ENCODE results near the gene SEC22C.

The SEC22C gene

DNA sequence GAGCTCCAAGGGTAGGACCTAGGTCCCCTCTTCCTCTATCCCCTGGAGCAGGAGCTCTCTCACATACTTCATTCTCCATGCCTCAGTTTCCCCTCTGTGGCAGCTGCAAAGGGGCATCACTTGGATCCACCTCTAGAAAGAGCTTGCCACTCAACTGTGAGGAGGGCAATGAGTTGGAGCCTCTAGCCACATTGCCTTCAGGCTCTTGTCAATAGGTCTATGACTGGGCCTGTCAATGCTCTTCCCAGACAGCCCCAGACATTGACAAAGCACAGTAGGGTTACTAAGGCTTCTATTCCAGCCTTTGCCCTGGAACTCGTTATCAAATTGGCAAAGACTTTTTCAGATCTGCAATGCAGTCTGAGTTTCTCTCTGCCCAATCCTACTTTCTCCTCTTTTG, 83.7 kb downstream of the SEC22C start:
- DNase-seq (ENCODE audit: low spot score) = no peak
